Fibroblast of upper back skin (primary cell): ENCODE measurements around the gene TMEM147.

Experiments
- DNase-seq: peaks from one replicate; pipeline ENCODE4 v3.0.0-alpha.2; 2013

The TMEM147 gene

DNA sequence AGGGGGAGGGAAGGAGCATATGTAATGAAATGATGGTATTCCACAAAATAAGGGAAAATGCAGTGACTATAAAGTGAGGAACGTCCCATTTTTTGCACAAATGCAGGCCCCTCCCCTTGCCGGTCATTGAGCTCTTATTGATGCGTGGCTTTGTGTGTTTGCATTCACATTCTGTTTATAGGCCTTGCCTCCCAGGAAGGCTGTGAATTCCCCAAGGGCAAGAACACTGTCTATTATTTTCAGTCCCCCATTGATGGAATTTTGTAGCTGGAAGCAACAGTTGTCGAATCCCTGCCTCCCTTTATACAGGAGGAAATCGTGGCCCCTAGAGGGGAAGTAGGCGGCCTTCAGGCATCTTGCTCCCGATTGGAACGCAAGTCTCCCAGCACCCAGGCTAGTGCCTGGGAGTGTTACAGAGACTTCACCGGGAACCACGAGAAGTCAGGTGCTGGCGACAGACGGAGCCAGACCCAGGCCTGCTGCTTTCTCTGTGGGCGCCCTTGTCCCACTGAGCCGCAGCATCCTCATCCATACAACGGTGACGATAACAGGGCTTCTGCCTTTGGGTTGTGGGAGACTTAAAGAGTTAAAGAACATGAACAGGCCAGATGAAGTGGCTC, 24.2 kb upstream of the TMEM147 start:
- DNase-seq, result no peak

DNA sequence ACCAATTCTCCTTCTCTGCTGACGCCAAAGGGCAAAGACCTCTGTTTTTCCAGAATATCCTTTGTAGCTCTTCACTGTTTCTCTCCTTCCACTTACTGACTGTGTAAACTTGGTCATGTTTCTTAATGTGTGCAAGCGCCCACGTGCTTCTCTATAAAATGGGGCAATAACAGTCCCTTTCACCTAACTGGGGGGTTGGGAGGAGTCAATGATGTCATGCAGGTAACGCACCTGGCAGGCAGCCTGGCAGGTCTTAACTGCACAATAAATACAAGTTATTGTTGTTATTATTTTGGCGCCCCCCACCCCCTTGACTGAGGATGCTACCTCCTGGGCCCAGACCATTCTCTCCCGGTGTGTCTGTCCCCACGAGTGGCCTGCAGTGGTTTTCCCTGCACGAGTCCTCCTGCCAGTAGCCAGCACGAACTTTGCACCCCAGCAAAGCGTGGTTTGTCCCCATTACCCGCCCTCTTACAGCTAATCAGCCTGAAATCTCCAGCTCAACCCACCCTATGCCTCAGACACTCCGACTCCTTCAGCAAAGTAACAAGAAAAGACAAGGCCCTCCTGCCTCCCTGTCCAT, 22.6 kb upstream of the TMEM147 start:
- no peak for DNase-seq

DNA sequence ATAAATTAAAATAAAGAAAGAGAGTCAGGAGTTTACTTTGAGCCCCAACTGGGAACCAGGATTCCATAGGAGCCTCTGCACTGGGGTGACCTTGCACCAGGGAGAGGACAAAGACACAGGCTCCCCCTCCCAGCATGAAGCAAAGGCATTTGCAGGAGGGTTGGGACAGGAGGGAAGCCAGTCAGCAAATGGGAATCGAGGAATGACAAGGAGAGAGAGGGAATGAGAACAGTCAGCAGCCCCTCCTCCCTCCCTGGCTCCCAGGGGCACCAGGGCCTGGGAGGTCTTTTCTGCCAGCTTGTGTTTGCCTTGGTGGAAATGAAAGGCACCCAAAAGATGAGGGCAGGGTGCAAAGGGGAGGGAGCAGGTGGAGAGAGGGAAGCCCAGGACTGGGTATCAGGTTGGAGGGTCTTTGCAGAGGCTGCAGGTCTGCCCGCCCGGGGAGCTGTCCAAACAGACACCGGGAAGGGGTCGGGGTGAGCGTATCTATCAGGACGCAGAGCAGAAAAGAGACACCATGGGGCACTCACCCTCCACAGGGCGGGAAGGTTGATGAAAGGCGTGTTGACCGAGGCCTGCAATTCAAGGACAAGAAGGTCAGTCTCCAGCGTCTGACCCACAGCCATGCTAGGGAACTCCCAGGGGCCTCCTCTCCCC, 21.1 kb upstream of the TMEM147 start:
- no peak for DNase-seq

DNA sequence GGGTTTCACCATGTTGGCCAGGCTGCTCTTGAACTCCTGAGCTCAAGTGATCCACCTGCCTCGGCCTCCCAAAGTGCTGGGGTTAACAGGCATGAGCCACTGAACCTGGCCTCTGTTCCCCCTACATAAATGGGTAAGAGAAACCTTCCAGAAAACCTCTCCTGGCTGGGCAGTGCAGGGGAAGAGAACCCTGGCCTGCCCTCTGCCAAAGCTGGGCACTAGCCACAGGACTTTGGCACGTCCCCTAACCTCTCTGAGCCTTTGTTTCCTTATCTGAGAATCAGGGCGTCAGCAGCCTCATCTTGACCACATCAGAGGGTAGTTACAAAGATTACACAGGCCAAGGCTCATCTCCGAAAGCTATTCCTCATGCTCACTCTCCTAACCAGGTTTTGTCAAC, 19.6 kb upstream of the TMEM147 start:
- no peak for DNase-seq

DNA sequence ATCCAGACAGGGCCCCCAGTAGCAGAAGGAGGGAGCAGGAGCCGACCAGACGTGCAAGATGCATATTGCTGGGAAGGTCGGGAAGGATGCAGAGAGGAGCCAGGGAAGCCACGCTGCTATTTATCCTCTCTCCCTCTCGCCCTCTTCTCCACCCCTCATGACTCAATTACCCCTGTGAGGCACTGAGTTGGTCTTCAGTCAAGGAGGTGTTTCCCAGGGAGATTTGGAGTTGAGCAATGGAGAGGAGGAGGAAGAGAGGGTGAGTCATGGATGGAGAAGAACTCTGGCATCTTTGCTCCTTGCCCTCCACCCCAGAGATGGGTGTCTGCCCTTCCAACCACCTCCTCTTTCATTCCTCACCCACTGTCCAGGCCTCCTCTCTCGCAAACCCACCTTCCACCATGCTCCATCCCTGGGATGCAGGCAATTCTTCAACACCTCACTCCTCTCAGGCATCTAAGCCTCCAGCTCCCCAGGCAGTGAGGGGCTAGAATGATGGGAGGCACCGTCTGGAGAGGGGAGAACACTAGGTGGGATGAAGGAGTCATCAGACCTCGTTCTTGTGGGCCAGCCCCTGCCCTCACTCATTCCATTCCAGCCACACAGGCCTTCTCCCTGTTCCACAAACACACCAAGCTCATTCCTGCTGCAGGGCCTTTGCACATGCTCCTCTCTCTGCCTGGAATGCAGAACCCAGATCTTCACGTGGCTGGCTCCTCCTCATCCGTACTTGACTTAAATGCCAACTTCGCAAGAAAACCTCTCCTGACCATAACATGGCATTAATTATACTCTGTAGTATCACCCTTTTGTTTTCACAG, 17.0 kb upstream of the TMEM147 start, which contains the start of gene SBSN:
Gene SBSN, minus strand, starts transcription at position 94 of the 821 bp plus-strand sequence. Its CDS starts 30 bp downstream, at position 64.
- peak; percentile 64 for DNase-seq

DNA sequence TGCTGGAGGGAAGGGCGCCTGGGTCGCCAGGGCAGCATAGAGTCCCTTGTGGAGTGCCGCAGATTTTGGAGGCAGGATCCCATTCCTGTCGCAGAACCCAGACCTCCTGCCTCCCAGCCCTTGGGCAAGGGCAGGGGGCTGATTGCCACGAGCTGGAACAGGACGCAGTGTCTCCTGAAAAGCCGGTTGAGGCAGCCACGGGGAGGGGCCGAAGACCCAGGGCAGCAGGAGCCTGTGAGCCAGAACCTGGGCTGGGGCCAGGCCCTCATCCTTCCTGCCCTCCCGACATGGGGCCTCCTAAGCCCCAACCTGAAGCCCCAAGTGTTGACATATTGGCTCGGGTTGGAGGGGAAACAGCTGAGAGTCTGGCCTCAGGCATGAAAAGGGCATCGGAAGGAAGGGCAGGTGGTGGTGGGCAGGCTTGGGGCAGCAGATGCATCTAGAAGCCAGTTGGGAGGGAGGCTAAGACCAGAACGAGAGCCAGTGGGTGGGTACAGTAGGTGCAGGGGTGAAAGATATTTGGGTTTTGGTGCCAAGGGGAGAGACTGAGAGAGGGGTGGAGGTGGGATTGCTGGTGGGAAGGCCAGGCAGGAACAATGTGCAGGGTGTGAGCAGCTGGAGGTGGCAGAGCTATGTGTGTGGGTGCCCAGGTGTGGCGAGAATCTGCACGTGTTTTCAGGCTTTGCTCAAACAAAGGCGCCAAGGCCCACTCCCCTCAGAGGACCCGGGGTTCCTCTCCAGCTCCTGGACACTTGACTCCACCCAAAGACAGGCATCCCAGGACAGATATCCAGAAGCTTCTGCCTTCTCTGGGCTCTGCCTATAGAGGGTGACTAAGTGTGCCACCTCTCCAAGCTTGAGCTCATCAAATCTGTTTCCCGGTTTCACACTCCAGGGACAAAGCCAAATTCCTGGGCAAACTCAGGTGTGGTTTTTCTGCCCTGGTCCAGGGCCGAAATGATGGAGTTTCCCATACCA, 15.9 kb upstream of the TMEM147 start:
- no peak for DNase-seq

DNA sequence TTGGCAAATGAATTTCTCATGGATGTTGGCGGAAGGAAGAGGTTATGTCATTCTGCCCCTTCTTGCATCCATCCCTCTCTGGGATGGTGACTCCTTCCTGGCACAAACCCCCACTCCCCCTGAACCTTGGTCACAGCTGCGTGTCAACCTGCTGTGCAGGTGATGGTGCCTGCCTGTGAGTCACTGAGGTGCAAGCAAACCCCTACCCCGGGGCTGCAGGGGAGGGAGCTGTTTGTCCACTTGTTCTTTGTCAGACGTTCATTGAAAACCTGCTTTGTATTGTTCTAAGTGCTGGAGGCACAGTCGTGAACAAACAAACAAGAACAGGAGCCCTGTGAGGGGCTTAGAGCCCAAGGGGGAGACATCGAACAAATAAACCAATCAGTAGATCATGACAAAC, 14.1 kb upstream of the TMEM147 start:
- no peak for DNase-seq

DNA sequence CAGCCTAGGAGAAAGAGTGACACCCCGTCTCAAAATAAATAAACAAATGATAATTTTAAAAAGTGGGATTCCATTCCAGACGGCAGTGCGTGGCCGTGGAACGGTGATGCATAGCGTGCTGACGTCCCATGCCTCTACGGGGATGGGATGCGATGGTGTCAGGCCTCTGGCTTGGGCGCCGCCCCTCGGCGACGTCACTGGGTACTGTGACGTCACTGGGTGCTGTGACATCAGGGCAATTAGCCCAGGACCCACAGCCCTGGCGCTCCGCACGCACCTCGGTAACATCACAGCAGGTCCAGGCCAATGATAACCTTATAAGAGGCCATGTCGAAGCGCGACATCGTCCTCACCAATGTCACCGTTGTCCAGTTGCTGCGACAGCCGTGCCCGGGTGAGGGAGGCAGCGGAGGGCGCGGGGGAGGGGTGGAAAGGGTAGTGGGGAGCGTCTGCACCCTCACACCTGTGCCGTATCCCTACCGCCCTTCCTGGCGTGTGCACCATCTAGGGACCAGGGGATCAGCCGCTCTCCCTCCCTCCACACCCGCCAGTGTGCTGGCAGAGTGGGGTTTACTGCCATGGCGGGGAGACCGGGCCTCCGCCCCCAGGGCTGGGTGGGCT, 12.1 kb upstream of the TMEM147 start, which contains the start of gene GAPDHS:
Gene GAPDHS, plus strand, starts transcription at position 256 of the 621 bp plus-strand sequence. Its CDS starts 72 bp downstream, at position 328.
- no peak for DNase-seq

DNA sequence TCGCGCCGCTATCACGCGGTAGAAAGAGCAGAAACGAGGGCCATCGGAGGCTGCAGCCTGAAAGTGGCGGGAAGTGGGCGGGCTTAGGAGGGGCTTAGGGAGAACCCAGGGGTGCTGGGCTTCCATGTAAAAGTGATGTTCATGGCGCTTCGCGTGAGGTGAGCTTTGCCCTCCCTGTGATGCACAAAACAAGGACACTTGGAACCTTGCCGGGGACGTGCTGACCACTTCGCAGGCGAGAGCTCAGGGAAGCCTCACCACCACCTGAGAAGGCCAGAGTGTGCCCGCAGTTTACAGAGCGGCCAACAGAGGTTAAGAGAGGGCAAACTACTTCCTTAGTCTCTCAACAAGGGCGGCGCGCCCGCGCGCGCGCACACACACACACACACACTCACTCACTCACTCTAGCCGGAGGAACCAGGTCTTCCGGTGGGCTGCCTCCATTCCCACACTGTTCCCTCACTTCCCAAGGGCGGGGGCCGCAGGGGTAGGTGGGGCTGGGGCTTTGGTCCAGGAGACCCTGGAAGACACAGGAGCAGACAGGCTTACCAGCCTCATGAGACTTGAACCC, 11.5 kb upstream of the TMEM147 start:
- DNase-seq, result no peak

DNA sequence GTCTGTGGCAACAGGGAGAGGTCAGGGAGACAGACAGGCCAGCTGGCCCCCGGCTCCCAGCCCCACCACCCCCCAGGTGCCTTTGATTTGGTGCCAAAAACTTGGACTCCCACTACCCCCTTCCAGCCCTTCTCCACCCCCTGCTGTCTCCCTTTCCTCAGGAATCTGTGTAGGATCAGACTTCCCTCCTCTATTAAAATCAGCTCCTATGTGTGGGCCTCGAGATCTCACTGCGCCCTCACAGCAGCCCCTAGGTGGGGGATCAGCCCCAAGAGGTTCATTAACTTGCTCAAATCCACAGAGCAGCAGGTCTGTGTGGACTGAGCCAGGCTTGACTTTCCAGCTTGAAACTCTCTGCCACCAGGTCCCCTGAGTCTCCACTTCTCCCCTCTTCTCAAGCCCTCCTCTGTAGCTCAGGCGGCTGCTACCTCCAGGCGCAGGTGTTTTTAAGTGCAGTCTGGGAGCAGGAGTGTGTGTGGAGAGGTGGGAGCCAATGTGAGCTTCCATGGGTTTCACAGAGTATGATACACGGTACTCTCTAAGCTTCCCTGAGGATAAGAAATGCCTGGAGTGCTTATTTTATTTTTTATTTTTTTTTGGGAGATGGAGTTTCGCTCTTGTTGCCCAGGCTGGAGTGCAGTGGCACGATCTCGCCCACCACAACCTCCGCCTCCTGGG, 10.5 kb upstream of the TMEM147 start:
- no peak for DNase-seq

DNA sequence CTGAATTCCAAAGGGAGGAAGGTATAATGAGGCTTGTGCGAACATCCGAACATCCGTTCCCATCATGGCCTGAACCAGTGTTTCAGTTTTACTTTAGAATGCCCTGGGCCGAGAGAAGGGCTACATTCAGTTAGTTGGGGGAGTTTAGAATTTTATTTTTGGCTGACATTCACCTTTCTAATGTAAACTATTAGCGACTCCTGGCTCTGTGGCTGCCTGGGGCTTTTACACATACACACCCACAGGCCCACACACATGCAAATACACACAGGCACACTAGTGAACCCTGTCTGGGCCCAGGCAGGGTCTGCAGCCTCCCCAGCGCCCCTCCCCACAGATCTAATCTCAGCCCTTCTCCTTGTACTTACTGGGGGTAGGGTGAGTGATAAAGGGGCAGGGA, 6.1 kb upstream of the TMEM147 start:
- DNase-seq, result no peak

DNA sequence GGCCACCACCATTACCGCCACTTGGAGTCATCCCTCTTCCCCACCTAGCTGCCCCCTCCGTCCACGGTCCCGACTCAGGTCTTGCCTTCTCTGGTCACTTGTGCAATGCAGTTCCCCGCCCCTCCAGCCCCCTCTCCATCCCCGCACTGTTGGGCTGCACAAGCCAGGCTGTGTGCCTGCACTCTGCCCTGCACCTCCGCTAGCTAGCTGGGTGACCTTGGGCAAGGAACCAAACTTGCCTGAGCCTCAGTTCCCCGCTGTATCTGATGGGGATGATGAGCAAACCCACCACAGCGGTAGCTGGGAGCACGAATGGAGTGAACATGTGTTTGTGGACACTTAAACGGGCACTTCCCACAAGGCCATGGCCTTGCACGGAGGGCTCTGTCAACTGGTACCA, 5.6 kb upstream of the TMEM147 start:
- DNase-seq, result no peak

DNA sequence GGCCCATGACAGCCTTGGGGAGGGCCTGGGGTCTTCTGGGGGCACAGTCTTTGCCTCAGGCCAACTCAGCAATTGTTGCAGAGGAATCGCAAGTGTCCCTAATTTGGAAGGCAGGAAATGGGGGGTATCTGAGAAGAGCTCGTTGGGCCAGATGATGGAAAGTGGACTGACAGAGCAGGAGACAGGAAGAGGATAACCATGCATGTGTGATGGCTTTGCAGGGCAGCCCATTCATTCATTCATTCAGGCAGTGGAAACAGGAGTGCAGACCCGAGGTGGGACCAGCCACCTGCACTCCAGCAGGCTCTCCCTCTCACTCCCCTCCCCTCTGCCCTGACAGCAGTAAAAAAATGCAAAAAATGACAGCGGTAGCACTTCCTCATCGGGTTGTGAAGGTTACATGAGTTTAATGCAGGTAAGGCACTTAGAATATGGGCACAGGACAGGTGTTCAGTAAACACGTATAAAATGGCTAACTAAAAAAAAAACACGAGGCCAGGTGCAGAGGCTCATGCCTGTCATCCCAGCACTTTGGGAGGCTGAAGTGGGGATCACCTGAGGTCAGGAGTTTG, 5.0 kb upstream of the TMEM147 start:
- DNase-seq, result no peak

DNA sequence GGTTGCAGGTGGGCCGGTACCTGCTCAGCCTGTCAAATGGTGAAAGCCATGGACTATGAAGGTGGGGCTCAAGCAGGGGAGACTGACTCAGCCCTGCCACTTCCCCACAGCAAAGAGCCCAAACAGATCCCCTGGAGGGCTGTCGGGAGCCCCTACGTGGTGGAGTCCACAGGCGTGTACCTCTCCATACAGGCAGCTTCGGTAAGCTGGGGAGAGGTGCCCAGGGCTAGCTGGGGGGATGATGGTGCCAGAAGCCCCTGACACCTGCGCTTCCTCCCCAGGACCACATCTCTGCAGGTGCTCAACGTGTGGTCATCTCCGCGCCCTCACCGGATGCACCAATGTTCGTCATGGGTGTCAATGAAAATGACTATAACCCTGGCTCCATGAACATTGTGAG, 3.2 kb upstream of the TMEM147 start:
- DNase-seq, result no peak

DNA sequence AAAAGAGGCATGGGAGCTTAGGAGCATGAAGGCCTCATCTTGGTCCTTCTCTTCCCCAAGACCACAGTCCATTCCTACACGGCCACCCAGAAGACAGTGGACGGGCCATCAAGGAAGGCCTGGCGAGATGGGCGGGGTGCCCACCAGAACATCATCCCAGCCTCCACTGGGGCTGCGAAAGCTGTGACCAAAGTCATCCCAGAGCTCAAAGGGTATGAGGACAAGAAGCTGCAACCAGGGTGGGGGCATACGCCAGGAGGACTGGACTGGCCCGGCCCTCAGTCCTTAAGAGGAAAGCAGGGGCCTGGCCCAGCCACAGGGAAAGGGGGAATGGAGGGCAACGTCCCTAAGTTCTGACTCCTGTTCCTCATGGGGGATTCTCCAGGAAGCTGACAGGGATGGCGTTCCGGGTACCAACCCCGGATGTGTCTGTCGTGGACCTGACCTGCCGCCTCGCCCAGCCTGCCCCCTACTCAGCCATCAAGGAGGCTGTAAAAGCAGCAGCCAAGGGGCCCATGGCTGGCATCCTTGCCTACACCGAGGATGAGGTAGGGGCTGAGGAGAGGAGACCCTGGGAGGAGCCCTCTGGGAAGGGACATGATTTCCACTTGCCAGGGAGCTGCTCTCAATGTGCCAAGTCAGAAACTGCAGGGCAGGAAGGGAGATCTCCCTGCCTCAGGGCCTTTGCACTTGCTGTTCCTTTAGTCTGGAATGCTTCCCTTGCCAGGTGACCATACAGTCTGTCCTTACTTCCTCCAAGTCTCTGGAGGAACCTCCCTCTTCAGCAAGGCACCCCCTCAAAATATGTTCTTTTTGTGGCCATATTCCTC, 1.9 kb upstream of the TMEM147 start:
- DNase-seq, result no peak

DNA sequence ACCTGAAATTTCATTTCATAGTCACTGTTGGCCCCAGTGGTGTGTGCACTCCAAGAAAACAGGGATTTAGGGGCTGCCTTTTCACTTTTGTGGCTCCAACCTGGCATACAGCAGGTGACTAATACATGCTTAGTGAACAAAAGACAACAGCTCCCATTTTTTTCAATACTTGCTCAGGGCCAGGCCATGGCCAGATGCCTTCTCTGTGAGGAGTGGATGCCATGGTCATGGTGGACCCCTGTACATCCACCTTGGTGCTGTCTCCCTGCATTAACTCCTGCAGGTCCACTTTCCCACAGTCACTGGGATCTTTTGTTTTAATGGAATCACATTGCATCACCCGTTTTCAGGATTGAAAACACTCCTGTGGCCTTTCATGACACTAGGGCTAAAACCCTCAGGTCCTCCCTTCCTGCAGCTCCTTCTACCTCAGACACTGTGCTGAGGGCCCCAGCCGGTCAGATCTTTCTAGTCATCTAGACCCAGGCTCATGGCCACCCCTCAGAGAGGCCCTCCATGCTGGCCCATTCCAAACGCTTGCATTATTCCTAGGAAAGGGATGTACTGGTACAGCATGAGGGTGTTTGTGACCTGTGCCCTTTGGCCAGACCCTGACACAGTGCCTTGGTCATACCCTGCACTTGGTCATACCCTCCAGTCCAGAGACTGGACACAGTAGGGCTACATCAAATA, 1.2 kb upstream of the TMEM147 start:
- DNase-seq, result no peak

DNA sequence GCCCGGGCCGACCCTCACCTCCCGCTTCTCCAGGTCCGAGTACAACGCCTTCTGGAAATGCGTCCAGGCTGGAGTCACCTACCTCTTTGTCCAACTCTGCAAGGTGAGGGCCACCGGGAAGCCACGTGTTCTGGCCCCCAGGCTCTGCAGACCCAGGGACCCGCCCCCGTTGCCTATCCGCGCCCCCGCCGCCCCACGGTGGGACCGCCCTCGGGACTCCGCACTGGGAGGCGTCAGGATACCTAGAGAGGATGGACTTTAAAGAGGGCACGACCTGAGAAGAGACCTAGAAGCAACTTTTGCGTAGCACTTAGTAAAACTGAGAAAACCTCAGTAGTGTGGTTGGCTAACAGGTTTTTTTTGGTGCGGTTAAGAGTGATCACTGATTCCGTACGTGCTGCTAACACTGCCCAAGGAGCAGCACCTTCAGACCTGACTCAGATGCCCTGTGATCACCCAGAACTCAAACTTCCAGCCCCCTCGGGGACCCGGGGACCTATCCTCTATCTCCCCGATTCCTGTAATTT, 492 bp downstream of the TMEM147 start:
- no peak for DNase-seq

DNA sequence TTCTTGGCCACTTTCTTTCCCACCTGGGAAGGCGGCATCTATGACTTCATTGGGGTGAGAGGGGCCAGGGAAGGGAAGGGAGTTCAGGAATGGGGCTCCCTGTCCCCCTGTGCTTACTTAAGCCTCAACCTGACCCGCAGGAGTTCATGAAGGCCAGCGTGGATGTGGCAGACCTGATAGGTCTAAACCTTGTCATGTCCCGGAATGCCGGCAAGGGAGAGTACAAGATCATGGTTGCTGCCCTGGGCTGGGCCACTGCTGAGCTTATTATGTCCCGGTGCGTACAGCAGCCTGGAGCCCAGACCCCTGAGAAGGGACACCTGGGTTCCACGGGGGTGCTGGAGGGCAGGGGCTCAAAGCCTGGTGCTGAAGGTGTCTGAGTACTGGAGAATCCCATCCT, 1.1 kb downstream of the TMEM147 start:
- DNase-seq, result no peak
